ENCODE results near the gene SECTM1.
A peak's percentile ranks its signal among the peaks of the same experiment; 100 is the strongest.

SECTM1 gene

DNA sequence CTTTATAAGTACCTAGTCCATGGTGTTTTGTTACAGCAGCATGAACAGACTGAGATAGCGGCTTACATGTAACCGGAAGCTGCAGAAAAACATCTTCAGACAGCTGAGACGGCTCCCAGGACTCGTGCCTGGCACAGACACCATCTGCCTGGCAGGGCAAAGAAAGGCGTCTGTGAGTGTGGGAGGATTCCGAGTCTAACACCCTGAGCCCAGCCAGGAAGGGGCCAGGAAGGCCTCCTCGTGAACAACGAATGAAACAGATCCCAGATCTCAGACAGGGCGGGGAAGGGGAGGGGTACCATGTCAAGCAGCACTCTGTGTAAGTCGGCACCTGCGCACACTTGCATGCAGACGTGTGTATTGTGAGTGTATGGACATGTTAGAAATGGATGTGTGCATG lies 55.7 kb downstream of the SECTM1 start:
- H3K4me3 ChIP-seq (replicated peaks; ENCODE audit: low read depth, low read length): no peak overlapping the region
- DNase-seq (ENCODE audit: extremely low read depth, low read depth): no peak
- TF ChIP-seq, protein P1, sequence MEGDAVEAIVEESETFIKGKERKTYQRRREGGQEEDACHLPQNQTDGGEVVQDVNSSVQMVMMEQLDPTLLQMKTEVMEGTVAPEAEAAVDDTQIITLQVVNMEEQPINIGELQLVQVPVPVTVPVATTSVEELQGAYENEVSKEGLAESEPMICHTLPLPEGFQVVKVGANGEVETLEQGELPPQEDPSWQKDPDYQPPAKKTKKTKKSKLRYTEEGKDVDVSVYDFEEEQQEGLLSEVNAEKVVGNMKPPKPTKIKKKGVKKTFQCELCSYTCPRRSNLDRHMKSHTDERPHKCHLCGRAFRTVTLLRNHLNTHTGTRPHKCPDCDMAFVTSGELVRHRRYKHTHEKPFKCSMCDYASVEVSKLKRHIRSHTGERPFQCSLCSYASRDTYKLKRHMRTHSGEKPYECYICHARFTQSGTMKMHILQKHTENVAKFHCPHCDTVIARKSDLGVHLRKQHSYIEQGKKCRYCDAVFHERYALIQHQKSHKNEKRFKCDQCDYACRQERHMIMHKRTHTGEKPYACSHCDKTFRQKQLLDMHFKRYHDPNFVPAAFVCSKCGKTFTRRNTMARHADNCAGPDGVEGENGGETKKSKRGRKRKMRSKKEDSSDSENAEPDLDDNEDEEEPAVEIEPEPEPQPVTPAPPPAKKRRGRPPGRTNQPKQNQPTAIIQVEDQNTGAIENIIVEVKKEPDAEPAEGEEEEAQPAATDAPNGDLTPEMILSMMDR (IDR thresholded peaks at IDR 0.05; ENCODE audit: low read depth, low read length, missing control alignments): no peak

DNA sequence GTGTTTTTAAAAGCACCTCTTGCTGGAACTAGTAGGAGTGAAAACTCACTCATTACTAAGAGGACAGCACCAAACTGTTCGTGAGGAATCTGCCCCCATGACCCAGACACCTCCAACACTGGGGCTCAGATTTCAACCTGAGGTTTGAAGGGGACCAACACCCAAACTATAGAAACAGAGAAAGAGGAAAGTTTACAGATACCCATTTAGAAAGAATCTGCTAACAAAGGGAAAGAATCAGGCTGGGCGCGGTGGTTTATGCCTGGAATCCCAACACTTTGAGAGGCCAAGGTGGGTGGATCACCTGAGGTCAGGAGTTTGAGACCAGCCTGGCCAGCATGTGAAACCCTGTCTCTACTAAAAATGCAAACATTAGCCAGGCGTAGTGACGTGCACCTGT lies 56.6 kb downstream of the SECTM1 start:
- TF ChIP-seq, protein P1 (IDR thresholded peaks at IDR 0.05; ENCODE audit: low read depth, low read length, missing control alignments): no peak
- no peak overlapping the region for H3K4me3 ChIP-seq (replicated peaks; ENCODE audit: low read depth, low read length)
- DNase-seq (ENCODE audit: extremely low read depth, low read depth): no peak

DNA sequence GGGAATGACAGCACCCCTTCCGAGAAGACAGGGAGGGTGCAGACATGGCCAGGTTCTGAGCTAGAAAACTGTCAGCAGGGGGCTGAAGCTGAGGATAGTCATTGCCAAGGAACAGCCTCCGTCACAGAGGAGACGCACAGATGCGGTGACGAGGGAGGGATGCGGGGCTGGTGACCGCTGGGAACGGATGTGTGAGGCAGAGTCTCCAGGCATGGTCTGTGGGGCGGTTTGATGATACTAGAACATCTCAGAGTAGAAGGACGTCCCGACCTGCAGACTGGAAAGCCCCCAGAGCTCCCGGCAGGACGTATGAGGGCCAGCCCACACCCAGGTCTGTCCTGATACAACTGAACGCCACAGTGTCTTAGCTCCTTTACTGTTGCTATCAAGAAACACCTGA lies 58.2 kb downstream of the SECTM1 start:
- TF ChIP-seq, protein P1 (IDR thresholded peaks at IDR 0.05; ENCODE audit: low read depth, low read length, missing control alignments): no peak
- H3K4me3 ChIP-seq (replicated peaks; ENCODE audit: low read depth, low read length): no peak overlapping the region
- DNase-seq (ENCODE audit: extremely low read depth, low read depth): no peak

DNA sequence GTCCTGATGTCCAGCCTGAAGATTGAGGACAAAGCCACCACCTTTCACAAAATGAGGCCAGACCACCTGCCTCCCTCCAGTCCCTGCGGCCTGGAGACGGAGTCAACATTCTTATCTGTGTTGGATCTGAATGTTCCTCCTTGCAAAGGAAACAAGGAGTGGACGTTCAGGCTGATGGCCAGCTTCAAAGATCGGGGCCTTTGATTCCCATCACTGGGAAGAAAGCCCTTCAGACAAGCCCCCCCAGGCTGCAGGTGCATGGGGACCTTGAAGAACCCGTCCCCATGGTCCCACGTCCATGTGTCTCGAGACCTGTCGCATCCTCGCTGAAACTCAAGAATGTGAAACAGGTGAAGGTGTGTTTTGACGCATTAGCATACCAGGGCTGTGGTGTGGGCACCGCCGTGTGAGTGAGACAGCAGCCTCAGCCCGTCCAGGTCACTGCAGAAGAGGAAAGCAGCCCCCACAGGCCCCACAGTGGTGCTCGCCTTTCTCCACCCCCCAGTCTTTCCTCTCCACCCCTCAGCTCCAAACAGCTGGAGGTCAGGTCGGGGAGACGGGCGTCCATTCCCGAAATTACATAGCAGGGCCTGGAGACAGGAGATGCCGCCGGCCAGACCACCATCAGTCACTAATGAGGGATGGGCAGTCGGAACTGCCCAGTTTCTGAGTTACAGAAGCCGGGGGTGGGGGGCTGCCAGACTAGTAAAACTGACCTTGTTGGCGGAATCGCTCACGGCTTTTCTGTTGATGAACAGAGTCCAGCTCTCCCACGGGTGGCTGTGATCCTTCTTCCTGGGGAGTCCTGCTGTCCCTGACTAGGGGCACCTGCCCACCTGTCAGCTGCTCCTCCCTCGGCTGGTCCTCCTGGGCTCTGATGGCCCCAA lies 59.2 kb downstream of the SECTM1 start:
- DNase-seq (ENCODE audit: extremely low read depth, low read depth): no peak
- H3K4me3 ChIP-seq (replicated peaks; ENCODE audit: low read depth, low read length): peak overlapping the region; percentile 61
- TF ChIP-seq, protein P1 (IDR thresholded peaks at IDR 0.05; ENCODE audit: low read depth, low read length, missing control alignments): no peak

DNA sequence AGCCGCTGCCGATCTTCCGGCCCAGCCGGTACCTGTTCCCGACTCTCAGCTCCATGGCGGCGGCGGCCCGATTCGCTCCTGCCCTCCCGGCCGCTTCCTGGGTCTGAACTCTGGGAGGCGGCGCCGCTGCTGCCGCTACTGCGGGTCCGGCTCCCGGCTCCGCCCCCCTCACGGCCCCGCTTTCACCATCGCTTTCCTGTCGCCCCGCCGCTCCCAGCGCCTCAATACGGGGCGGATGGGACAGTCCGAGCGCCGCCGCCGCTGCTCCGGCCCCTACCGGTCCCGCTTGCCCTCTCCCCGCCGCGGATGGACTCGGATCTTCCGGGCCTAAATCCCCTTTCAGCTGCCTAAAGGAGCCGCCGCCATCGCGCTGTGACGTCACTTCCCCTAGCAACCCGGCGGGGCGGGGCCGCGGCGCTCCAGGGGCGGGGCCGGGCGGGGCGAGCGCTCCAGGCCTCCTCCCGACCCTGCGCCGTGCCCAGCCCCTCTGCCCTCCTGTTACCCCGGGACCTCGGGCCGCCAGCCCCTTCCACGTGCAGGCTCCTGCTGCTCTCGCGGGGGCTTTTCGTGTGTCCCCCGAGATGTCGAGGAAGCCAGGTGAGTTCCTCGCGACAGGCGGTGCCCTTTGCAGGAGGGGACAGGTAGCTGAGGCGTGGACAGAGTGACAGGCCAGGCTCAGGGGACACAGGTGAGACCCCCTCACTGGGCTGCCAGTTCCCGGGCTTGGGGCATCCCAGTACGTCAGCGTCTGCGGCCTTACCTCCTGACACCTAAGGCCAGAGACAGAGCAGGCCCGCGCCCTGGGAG lies 60.0 kb downstream of the SECTM1 start, which contains the start of gene CSNK1D:
Gene CSNK1D, minus strand, starts transcription at position 374 of the 807 bp plus-strand sequence. Its CDS starts 319 bp downstream, at position 55.
- peak within 1 kb of the TSS; percentile 61 for H3K4me3 ChIP-seq (replicated peaks; ENCODE audit: low read depth, low read length)
- no peak for DNase-seq (ENCODE audit: extremely low read depth, low read depth)
- TF ChIP-seq, protein P1 (IDR thresholded peaks at IDR 0.05; ENCODE audit: low read depth, low read length, missing control alignments): no peak

DNA sequence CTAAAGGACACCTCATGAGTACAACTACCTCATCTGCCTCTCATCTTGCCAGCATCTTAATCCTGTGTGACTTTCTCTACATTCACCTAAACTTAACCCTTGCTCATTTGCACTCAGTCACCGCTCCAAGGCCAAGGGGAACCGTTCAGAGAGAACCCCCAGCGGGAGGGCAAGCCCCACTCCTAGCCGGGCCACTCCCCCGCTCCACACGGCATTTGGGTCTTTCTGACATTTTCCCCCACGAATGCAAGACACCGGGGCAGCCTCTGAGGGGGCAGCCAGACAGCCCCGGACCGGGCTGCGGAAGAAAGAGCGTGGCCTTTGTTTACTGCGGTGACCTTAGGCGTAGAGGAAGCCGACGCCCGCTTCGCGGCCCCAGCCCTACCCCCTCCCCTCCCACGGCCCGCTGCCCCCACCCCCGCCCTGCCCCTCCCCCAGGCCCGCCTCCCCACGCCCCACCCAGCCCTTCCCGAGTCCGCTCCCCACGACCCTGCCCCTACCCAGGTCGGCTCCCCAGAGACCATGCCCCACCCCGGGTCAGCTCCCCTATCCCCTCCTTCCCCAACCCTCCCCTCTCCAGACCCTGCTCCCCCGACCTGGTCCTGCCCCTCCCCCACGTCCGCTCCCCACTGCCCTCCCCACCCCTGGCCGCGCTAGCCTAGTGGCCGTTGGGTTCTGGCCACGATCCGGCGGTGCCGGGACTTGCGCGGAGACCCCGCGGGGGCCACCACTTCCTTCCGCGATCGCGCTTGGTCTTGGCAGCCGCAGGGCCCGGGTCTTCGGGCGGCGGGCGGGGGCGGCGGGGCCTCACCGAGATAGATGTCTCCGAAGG lies 60.9 kb downstream of the SECTM1 start:
- TF ChIP-seq, protein P1 (IDR thresholded peaks at IDR 0.05; ENCODE audit: low read depth, low read length, missing control alignments): no peak
- H3K4me3 ChIP-seq (replicated peaks; ENCODE audit: low read depth, low read length): peak overlapping the region; percentile 61
- no peak for DNase-seq (ENCODE audit: extremely low read depth, low read depth)

Measured in HFF-Myc (cell line).